Stimulated activated CD8-positive, alpha-beta memory T cell treated with anti-CD3 and anti-CD28 coated beads, Interleukin-12 subunit alpha, Interleukin-12 subunit beta, amount 100 ng/mL, for 24 hours (primary cell): ENCODE measurements around the gene BICDL1.
"Not testable (repeated sequence)": the region's sequence is repeated elsewhere in the genome, so short reads cannot be mapped to it uniquely, and the experiment has no call there.

Experiments used
- DNase-seq: peaks from one replicate; pipeline ENCODE4 v3.0.0-alpha.2; 2020; ENCODE audit errors: extremely low read depth

The BICDL1 gene

GRCh38 chr12:120000556-120000955, 11.5 kb downstream of the BICDL1 start:
- no peak for DNase-seq

GRCh38 chr12:120006258-120006975, 17.4 kb downstream of the BICDL1 start:
- DNase-seq = no peak

GRCh38 chr12:120007272-120007671, 18.2 kb downstream of the BICDL1 start:
- DNase-seq = no peak

GRCh38 chr12:120010661-120011230, 21.7 kb downstream of the BICDL1 start:
- DNase-seq = no peak

- no peak for DNase-seq
These were observed 23.1 kb downstream of the BICDL1 start for GRCh38 chr12:120012067-120012621.

- no peak for DNase-seq
These were observed 24.8 kb downstream of the BICDL1 start for GRCh38 chr12:120013659-120014380.

- DNase-seq = not testable (repeated sequence)
These were observed 25.3 kb downstream of the BICDL1 start for GRCh38 chr12:120014381-120014735.

GRCh38 chr12:120015313-120015712, 26.3 kb downstream of the BICDL1 start:
- peak; percentile 31 for DNase-seq

GRCh38 chr12:120016199-120016598, 27.2 kb downstream of the BICDL1 start:
- DNase-seq = not testable (repeated sequence)

- no peak for DNase-seq
These were observed 30.2 kb downstream of the BICDL1 start for GRCh38 chr12:120019197-120019596.

GRCh38 chr12:120019938-120020337, 30.9 kb downstream of the BICDL1 start:
- DNase-seq = no peak

- DNase-seq = no peak
These were observed 35.2 kb downstream of the BICDL1 start for GRCh38 chr12:120024193-120024592.

- DNase-seq = no peak
These were observed 36.6 kb downstream of the BICDL1 start for GRCh38 chr12:120025640-120026039.

GRCh38 chr12:120032242-120032641, 43.2 kb downstream of the BICDL1 start:
- DNase-seq = no peak

GRCh38 chr12:120037851-120038250, 48.8 kb downstream of the BICDL1 start:
- DNase-seq = no peak

- DNase-seq = no peak
These were observed 50.7 kb downstream of the BICDL1 start for GRCh38 chr12:120039711-120040110.

GRCh38 chr12:120041386-120042231, 52.6 kb downstream of the BICDL1 start:
- DNase-seq = no peak

- not testable (repeated sequence) for DNase-seq
These were observed 56.3 kb downstream of the BICDL1 start for GRCh38 chr12:120045367-120045766.

- no peak for DNase-seq
These were observed 58.0 kb downstream of the BICDL1 start for GRCh38 chr12:120047072-120047471.

- DNase-seq = no peak
These were observed 59.2 kb downstream of the BICDL1 start for GRCh38 chr12:120048263-120048662.

GRCh38 chr12:120049426-120049825, 60.4 kb downstream of the BICDL1 start:
- no peak for DNase-seq

- no peak for DNase-seq
These were observed 62.5 kb downstream of the BICDL1 start for GRCh38 chr12:120051535-120051934.
